ENCODE results near the gene PAPPA.

The PAPPA gene

GRCh38 chr9:116323012-116323411 lies 169.4 kb downstream of the PAPPA start:
- TF ChIP-seq, protein P1, sequence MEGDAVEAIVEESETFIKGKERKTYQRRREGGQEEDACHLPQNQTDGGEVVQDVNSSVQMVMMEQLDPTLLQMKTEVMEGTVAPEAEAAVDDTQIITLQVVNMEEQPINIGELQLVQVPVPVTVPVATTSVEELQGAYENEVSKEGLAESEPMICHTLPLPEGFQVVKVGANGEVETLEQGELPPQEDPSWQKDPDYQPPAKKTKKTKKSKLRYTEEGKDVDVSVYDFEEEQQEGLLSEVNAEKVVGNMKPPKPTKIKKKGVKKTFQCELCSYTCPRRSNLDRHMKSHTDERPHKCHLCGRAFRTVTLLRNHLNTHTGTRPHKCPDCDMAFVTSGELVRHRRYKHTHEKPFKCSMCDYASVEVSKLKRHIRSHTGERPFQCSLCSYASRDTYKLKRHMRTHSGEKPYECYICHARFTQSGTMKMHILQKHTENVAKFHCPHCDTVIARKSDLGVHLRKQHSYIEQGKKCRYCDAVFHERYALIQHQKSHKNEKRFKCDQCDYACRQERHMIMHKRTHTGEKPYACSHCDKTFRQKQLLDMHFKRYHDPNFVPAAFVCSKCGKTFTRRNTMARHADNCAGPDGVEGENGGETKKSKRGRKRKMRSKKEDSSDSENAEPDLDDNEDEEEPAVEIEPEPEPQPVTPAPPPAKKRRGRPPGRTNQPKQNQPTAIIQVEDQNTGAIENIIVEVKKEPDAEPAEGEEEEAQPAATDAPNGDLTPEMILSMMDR (conservative IDR thresholded peaks at IDR 0.05; ENCODE audit: control insufficient read depth, insufficient read depth, low read depth, low read length), result no peak
- no peak overlapping the region for H3K4me3 ChIP-seq (ENCODE audit: control insufficient read depth, low read depth, low read length)
- no peak for DNase-seq (ENCODE audit: low read depth)

- no peak for DNase-seq (ENCODE audit: low read depth)
- TF ChIP-seq, protein P1 (conservative IDR thresholded peaks at IDR 0.05; ENCODE audit: control insufficient read depth, insufficient read depth, low read depth, low read length), result no peak
- no peak overlapping the region for H3K4me3 ChIP-seq (ENCODE audit: control insufficient read depth, low read depth, low read length)
Observed at GRCh38 chr9:116323571-116323970, 170.0 kb downstream of the PAPPA start.

DNA sequence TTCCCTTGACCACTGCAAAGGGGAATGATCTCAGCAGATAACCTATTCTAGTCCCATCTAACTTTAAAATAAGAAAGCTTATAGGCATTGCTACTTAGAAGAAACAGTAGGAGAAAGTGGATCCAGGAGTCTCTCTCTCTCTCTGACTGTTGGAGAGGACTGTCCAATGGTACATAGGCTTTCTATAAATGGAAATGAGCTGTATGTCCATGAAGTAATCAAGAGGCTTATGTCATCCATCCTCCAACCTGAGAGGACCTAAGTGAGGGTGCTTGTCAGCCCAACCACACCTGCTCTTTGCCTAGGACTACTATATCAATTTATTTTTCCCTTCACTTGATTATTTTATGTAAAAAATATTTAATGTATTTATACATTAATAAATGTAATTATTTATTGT lies 172.3 kb downstream of the PAPPA start:
- no peak for DNase-seq (ENCODE audit: low read depth)
- no peak overlapping the region for H3K4me3 ChIP-seq (ENCODE audit: control insufficient read depth, low read depth, low read length)
- TF ChIP-seq, protein P1 (conservative IDR thresholded peaks at IDR 0.05; ENCODE audit: control insufficient read depth, insufficient read depth, low read depth, low read length), result no peak

GRCh38 chr9:116327701-116328405 lies 174.3 kb downstream of the PAPPA start:
- DNase-seq (ENCODE audit: low read depth), result no peak
- TF ChIP-seq, protein P1 (conservative IDR thresholded peaks at IDR 0.05; ENCODE audit: control insufficient read depth, insufficient read depth, low read depth, low read length), result no peak

DNA sequence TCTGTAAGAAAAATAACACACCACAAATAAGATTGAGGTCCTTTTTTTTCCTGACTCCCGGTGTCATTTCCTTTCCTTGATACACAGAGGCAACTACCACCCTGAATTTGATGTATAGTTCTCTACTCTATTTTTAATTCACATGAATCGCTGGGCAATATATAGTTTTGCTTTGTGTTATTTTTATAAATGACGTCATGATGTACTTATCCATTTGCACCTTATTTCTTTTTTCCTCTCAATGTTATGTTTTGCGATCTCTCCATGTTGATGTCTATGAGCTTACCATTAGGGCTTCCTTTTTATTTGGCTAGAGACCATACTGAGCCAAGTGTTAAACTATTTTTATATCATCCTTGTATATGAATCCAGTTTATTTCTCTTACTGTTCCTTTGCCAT lies 175.9 kb downstream of the PAPPA start:
- DNase-seq (ENCODE audit: low read depth), result no peak
- H3K4me3 ChIP-seq (ENCODE audit: control insufficient read depth, low read depth, low read length), result no peak overlapping the region
- TF ChIP-seq, protein P1 (conservative IDR thresholded peaks at IDR 0.05; ENCODE audit: control insufficient read depth, insufficient read depth, low read depth, low read length), result no peak

More at GRCh38 chr9:116327701-116328405, 174.3 kb downstream of the PAPPA start:
- no peak overlapping the region for H3K4me3 ChIP-seq (ENCODE audit: control insufficient read depth, low read depth, low read length)

DNA sequence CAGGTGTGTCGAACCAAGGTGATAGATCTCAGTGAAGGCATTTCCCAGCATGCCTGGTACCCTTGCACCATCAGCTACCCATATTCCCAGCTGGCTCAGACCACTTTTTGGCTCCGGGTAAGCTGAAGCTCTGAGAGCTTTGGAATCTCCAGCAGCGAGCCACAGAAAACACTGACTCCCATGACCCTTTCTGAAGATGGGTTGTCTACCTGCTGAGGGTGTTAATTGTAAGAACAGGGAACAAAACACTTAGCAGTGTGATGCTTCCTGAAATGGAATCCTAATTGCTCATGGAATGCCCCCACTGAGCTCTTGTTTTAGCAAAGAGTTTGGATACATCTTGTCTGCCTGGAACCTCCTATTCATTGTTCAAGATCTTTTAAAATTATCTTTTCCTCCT lies 177.7 kb downstream of the PAPPA start:
- DNase-seq (ENCODE audit: low read depth), result no peak
- H3K4me3 ChIP-seq (ENCODE audit: control insufficient read depth, low read depth, low read length), result no peak overlapping the region
- TF ChIP-seq, protein P1 (conservative IDR thresholded peaks at IDR 0.05; ENCODE audit: control insufficient read depth, insufficient read depth, low read depth, low read length), result no peak

All from fibroblast of mammary gland (primary cell).